K562 (cell line): Measurements from ENCODE around the gene TRNP1. TPM values are rescaled to one million over a fixed set of nuclear protein-coding genes. Genes with fewer than 3 reads are reported as not detected.

ENCODE experiments used
- BCLAF1 ChIP-seq, 2 experiments: fragments of 450-650 bp in 1 of 2; IDR thresholded peaks; 2 replicates each; pipeline ENCODE4 v1.6.1; 2011 to 2017; ENCODE audit warnings: low read depth in 2 of 2, antibody characterized with exemption in 1 of 2, borderline replicate concordance in 1 of 2, low read length in 1 of 2, mild to moderate bottlenecking in 1 of 2, mixed read lengths in 1 of 2; ENCODE audit not compliant: control insufficient read depth in 1 of 2
- BHLHE40 ChIP-seq: IDR thresholded peaks from 2 replicates; pipeline ENCODE4 v1.6.1; 2011; ENCODE audit warnings: low read length, improper control_type of control experiment
- CCAR2 ChIP-seq: fragments of 200-400 bp; formaldehyde crosslinking; IDR thresholded peaks from 2 replicates; pipeline ENCODE4 v1.6.1; 2017; ENCODE audit warnings: mild to moderate bottlenecking, low read depth, low read length
- CHCHD3 ChIP-seq: fragments of 250-450 bp; sonication (Bioruptor Pico); IDR thresholded peaks from 2 replicates; pipeline ENCODE4 v2.1.2; 2022; ENCODE audit warnings: mild to moderate bottlenecking
- ETS2 ChIP-seq: IDR thresholded peaks from 2 replicates; pipeline ENCODE4 v1.6.1; 2016; ENCODE audit warnings: borderline replicate concordance, missing genetic modification characterization, mild to moderate bottlenecking, moderate library complexity, missing compliant biosample characterization; ENCODE audit not compliant: poor library complexity, severe bottlenecking
- GTF2A2 ChIP-seq: IDR thresholded peaks from 2 replicates; pipeline ENCODE4 v1.6.1; 2016; ENCODE audit warnings: mild to moderate bottlenecking, missing genetic modification characterization, missing compliant biosample characterization
- HDAC6 ChIP-seq: IDR thresholded peaks from 2 replicates; pipeline ENCODE4 v1.6.1; 2012; ENCODE audit warnings: low read depth, mild to moderate bottlenecking, control low read depth, inconsistent platforms, low read length, moderate library complexity
- KLF6 ChIP-seq: fragments of 250-450 bp; sonication (Bioruptor Pico); IDR thresholded peaks from 2 replicates; pipeline ENCODE4 v1.4.0; 2020; ENCODE audit warnings: mild to moderate bottlenecking, moderate library complexity, borderline replicate concordance
- LARP7 ChIP-seq: fragments of 450-650 bp; IDR thresholded peaks from 2 replicates; pipeline ENCODE4 v1.6.1; 2016
- MEF2A ChIP-seq: IDR thresholded peaks from 2 replicates; pipeline ENCODE4 v1.6.1; 2011; ENCODE audit warnings: low read depth, mild to moderate bottlenecking, low read length, moderate library complexity; ENCODE audit not compliant: control insufficient read depth
- MXD1 ChIP-seq: fragments of 250-450 bp; sonication (Bioruptor Pico); IDR thresholded peaks from 2 replicates; pipeline ENCODE4 v1.8.0; 2021; ENCODE audit warnings: borderline replicate concordance, mild to moderate bottlenecking, moderate library complexity; ENCODE audit not compliant: poor library complexity, severe bottlenecking
- TAF1 ChIP-seq: IDR thresholded peaks from 2 replicates; pipeline ENCODE4 v1.6.1; 2011; ENCODE audit warnings: mild to moderate bottlenecking, low read length, moderate library complexity; ENCODE audit not compliant: insufficient read depth, control insufficient read depth, severe bottlenecking; ENCODE audit errors: extremely low read depth
- TCF15 ChIP-seq: fragments of 250-450 bp; sonication (Bioruptor Pico); IDR thresholded peaks from 2 replicates; pipeline ENCODE4 v1.8.0; 2022; ENCODE audit warnings: moderate library complexity, mild to moderate bottlenecking, inconsistent platforms
- ZBTB5 ChIP-seq: fragments of 450-650 bp; IDR thresholded peaks from 2 replicates; pipeline ENCODE4 v1.6.1; 2017; ENCODE audit warnings: antibody characterized with exemption
- ZFX ChIP-seq: sonication (generic); formaldehyde crosslinking; IDR thresholded peaks from 2 replicates; pipeline ENCODE4 v1.8.0; 2022; ENCODE audit warnings: mild to moderate bottlenecking, missing genetic modification reagents, moderate library complexity
- ZNF398 ChIP-seq: fragments of 250-450 bp; sonication (Bioruptor Pico); IDR thresholded peaks from 2 replicates; pipeline ENCODE4 v1.8.0; 2021; ENCODE audit warnings: moderate library complexity, mild to moderate bottlenecking, inconsistent platforms
- ZNF589 ChIP-seq: fragments of 200-800 bp; sonication (Bioruptor generic); IDR thresholded peaks from 2 replicates; pipeline ENCODE4 v1.6.1; 2016; ENCODE audit warnings: low read depth, missing genetic modification characterization, missing compliant biosample characterization
- ZNF699 ChIP-seq: fragments of 250-450 bp; sonication (Bioruptor Pico); IDR thresholded peaks from 2 replicates; pipeline ENCODE4 v1.8.0; 2021; ENCODE audit warnings: mild to moderate bottlenecking, moderate library complexity; ENCODE audit not compliant: insufficient replicate concordance
- ZNF76 ChIP-seq: fragments of 250-450 bp; sonication (Bioruptor Pico); IDR thresholded peaks from 2 replicates; pipeline ENCODE4 v1.4.0; 2020; ENCODE audit warnings: mild to moderate bottlenecking, moderate library complexity, borderline replicate concordance
- polyA plus RNA-seq, 8 experiments: library from polyadenylated mRNA; depleted of rRNA in 4 of 8; stranded (reverse) in 5 of 8; unstranded in 3 of 8; fragments of >200 nt; fragmentation: Nextera tagmentation in 2 of 8; fragmentation: Illumina TruSeq in 1 of 8; extraction: Ambion mirVana in 2 of 8; extraction: Trizol in 1 of 8; gene quantifications; 2 replicates each; pipeline versions ENCODE4 v1.2.1 to v1.2.3, GENCODE V29; 2011 to 2014; ENCODE audit warnings: inconsistent platforms in 1 of 8, missing spikeins in 1 of 8
- total RNA-seq, 7 experiments: library from RNA; depleted of rRNA in 6 of 7; stranded (reverse); fragments of >200 nt in 6 of 7; fragmentation: Illumina TruSeq in 2 of 7; extraction: Trizol in 2 of 7; gene quantifications; 2 replicates each; pipeline versions ENCODE4 v1.2.1 to v1.2.3, GENCODE V29; 2011 to 2021; ENCODE audit warnings: low replicate concordance in 1 of 7

Gene TRNP1
- total and polyA plus RNA-seq, 9 of the 15 experiments (the other 6 are each of a cell fraction or from before 2014, with no cell fraction given), result 0.03 to 1.3 (median 0.95) TPM

GRCh38 chr1:27004471-27005165 lies 11.1 kb downstream of the TRNP1 start (continued):
- no peak for TF ChIP-seq ETS2 (tag)
- TF ChIP-seq ZNF398 (CRISPR knock-in tag), result no peak
- TF ChIP-seq TAF1, result no peak
- no peak for TF ChIP-seq TCF15
- no peak for TF ChIP-seq CCAR2
- TF ChIP-seq BHLHE40, result peak; percentile 48; the same call in 1 of the 2 replicates
- no peak for TF ChIP-seq KLF6 (CRISPR knock-in tag)
- no peak for TF ChIP-seq ZFX
- no peak for TF ChIP-seq MXD1 (CRISPR knock-in tag)
- no peak for TF ChIP-seq BCLAF1 (IDR thresholded peaks at IDR 0.05; ENCODE audit: borderline replicate concordance in 1 of 2, control insufficient read depth in 1 of 2, low read depth in 2 of 2, low read length in 1 of 2)
- TF ChIP-seq CHCHD3 (CRISPR knock-in tag), result no peak
- no peak for TF ChIP-seq ZNF76
- TF ChIP-seq ZNF589, result no peak
- TF ChIP-seq ZNF699 (CRISPR knock-in tag), result no peak
- no peak for TF ChIP-seq LARP7
- no peak for TF ChIP-seq GTF2A2 (tag)
- no peak for TF ChIP-seq HDAC6
- no peak for TF ChIP-seq ZBTB5
- no peak for TF ChIP-seq MEF2A
